ENCODE data around the gene CDH26. TPM values are rescaled to one million over a fixed set of nuclear protein-coding genes. Genes with fewer than 3 reads are reported as not detected.

CDH26 gene
- total and polyA plus RNA-seq, 2 of the 13 experiments (the other 11 are each of a cell fraction or from before 2014, with no cell fraction given) = 0.40 to 1.1 TPM

DNA sequence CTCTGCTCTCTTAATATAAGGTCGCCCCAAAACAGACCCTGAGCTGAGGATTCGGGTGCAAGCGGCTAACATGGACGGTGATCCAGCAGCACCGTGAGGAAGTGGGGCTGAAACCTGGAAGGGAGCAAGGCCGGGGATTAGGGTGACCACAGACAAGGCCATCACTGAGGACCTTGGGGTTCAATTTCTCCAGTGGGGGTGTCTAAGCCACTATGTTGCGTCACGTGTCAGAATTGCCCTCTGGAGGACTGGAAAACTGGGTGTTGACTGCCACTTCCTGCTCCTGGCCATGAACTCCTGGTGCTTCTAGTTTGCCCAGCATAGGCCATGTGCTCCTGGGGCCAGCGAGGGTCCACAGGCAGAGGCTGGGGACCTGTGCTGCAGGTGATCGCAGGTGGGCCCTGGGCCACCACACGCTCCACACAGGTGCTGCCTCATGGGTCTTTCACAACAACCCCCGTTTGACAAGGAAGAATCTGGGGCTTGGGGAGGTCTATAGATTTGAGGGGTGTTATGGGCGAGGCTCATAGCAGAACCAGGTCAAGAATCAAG lies 101.9 kb downstream of the CDH26 start:
- Histone ChIP-seq H3K27me3 (ENCODE audit: control insufficient read depth in 1 of 2, insufficient read depth in 2 of 2, low read length in 2 of 2) (peaks cover 6 to 57% of the 10 kb centered on the region in 2 experiments; a peak in 3 of 5 replicates), H3K36me3 (replicated peaks in 1 of 2; ENCODE audit: control insufficient read depth in 1 of 2, insufficient read depth in 2 of 2, low read length in 2 of 2) (no peaks in the 10 kb centered on the region), H3K4me3 (replicated peaks in 1 of 3; ENCODE audit: insufficient read depth in 1 of 3, low read depth in 2 of 3, low read length in 3 of 3) (no peak overlapping the region), H3K79me2 (ENCODE audit: insufficient read depth, low read length) (no peaks in the 10 kb centered on the region), H3K27ac (ENCODE audit: extremely low read length, insufficient read depth, low read length) (no peak overlapping the region), H3K4me1 (ENCODE audit: insufficient read depth, low read length) (no peaks in the 10 kb centered on the region), H2AFZ (ENCODE audit: low read length) (no peak overlapping the region), H4K20me1 (ENCODE audit: insufficient read depth, low read length) (no peaks in the 10 kb centered on the region), H3K4me2 (ENCODE audit: low read depth, low read length) (no peak overlapping the region), H3K9me3 (ENCODE audit: low read length) (no peaks in the 10 kb centered on the region), H3K9ac (ENCODE audit: insufficient read depth, low read depth, low read length) (no peak overlapping the region)
- in situ Hi-C loops (cut with HindIII; ENCODE audit: extremely low pct_ligation_motif_present, low pct_unique_long_range_greater_than_20kb) = loop anchor here (25.0 kb wide), 1 partner anchor 1827 kb away; no protein-coding TSS in a partner anchor
- BruUV-seq (replicated peaks) = no TSS peak
- intact Hi-C loops (cut with micrococcal nuclease; ENCODE audit: unreplicated experiment) = no loop called here
- ATAC-seq (no peak), FAIRE-seq (no peak), DNase-seq (ENCODE audit: low spot score) (no peak)
- ChIA-PET CTCF (ENCODE audit: low intra/inter-chr PET ratio, low total read pairs) (no interaction called here), POLR2A (no interaction called here)
- no peak for TF ChIP-seq SETDB1 (CRISPR knock-in tag; IDR thresholded peaks at IDR 0.05; ENCODE audit: borderline replicate concordance)
- no peak for TF ChIP-seq ADNP (CRISPR knock-in tag; IDR thresholded peaks at IDR 0.05)
- no peak for TF ChIP-seq DNMT3B (CRISPR knock-in tag; conservative IDR thresholded peaks at IDR 0.05)
- no peak for TF ChIP-seq ZNF576 (CRISPR knock-in tag; IDR thresholded peaks at IDR 0.05)
- no peak for TF ChIP-seq ZNF343 (CRISPR knock-in tag; IDR thresholded peaks at IDR 0.05)
- TF ChIP-seq KDM1A (CRISPR knock-in tag; IDR thresholded peaks at IDR 0.05) = no peak
- TF ChIP-seq, protein P1, sequence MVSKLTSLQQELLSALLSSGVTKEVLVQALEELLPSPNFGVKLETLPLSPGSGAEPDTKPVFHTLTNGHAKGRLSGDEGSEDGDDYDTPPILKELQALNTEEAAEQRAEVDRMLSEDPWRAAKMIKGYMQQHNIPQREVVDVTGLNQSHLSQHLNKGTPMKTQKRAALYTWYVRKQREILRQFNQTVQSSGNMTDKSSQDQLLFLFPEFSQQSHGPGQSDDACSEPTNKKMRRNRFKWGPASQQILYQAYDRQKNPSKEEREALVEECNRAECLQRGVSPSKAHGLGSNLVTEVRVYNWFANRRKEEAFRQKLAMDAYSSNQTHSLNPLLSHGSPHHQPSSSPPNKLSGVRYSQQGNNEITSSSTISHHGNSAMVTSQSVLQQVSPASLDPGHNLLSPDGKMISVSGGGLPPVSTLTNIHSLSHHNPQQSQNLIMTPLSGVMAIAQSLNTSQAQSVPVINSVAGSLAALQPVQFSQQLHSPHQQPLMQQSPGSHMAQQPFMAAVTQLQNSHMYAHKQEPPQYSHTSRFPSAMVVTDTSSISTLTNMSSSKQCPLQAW (CRISPR knock-in tag; IDR thresholded peaks at IDR 0.05) = no peak
- no peak for TF ChIP-seq IKZF5 (CRISPR knock-in tag; IDR thresholded peaks at IDR 0.05)
- WGBS (ENCODE audit: low lambda C conversion rate) = 34% methylated on average over 12 of the region's 13 CpGs

Measured in HepG2 (cell line).